ENCODE measurements around the gene TXNDC15. TPM values are rescaled to one million over a fixed set of nuclear protein-coding genes. Genes with fewer than 3 reads are reported as not detected.
"Not testable (repeated sequence)": the region's sequence is repeated elsewhere in the genome, so short reads cannot be mapped to it uniquely, and the experiment has no call there.

Gene TXNDC15
- total RNA-seq, 1 donor from 2014 or later: 20.8 TPM

DNA sequence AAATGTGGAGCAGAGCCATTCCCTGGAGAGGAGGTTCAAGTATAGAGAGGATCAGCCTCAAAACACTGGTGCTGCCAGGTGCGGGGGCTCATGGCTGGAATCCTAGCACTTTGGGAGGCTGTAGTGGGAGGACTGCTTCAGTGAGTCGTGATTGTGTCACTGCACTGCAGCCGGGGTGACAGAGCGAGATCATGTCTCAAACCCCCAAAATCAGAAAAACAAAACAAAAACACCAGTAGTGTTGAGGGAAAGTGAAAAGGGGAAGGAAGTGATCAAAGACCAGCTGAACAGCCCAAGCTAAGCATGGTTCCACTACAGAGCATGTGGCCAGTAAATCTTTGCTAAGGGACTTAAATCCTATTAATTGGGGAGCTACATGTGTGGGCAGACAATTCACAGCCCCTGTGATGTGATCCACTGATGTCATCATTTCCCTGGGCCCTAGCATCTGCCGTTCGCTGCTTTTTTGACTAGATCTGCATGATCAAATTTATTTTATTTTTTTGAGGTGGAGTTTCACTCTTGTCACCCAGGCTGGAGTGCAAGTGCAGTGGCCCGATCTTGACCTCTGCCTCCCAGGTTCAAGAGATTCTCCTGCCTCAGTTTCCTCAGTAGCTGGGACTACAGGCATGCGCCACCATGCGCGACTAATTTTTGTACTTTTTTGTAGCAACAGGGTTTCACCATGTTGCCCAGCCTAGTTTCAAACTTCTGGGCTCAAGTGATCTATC lies 28.1 kb downstream of the TXNDC15 start:
- no peaks in the 10 kb centered on the region for H3K36me3 ChIP-seq (ENCODE audit: control insufficient read depth, insufficient read depth, low read length)
- TF ChIP-seq CTCF (IDR thresholded peaks at IDR 0.05; ENCODE audit: insufficient read depth, low read length, poor library complexity, severe bottlenecking): no peak
- H3K27me3 ChIP-seq (ENCODE audit: control insufficient read depth, insufficient read depth, low read length): no peaks in the 10 kb centered on the region
- no peak overlapping the region for H3K4me3 ChIP-seq (ENCODE audit: low read depth, low read length)
- DNase-seq (ENCODE audit: low read depth): no peak

- TF ChIP-seq CTCF (IDR thresholded peaks at IDR 0.05; ENCODE audit: insufficient read depth, low read length, poor library complexity, severe bottlenecking): peak; percentile 78
- H3K4me3 ChIP-seq (ENCODE audit: low read depth, low read length): peak within 1 kb of the TSS; percentile 80
- no peaks in the 10 kb centered on the region for H3K27me3 ChIP-seq (ENCODE audit: control insufficient read depth, insufficient read depth, low read length)
- DNase-seq (ENCODE audit: low read depth): peak; percentile 45
- H3K36me3 ChIP-seq (ENCODE audit: control insufficient read depth, insufficient read depth, low read length): no peaks in the 10 kb centered on the region
These were observed 30.6 kb downstream of the TXNDC15 start, which contains the start of gene PCBD2 for GRCh38 chr5:134904610-134905245. Gene PCBD2, plus strand, starts transcription at chr5:134905131. Its CDS starts 9 bp downstream, at chr5:134905140.

- Histone ChIP-seq H3K36me3 (ENCODE audit: control insufficient read depth, insufficient read depth, low read length) (no peaks in the 10 kb centered on the region), H3K27me3 (ENCODE audit: control insufficient read depth, insufficient read depth, low read length) (no peaks in the 10 kb centered on the region), H3K4me3 (ENCODE audit: low read depth, low read length) (peak overlapping the region; percentile 80)
- DNase-seq (ENCODE audit: low read depth): peak; percentile 9
- TF ChIP-seq CTCF (IDR thresholded peaks at IDR 0.05; ENCODE audit: insufficient read depth, low read length, poor library complexity, severe bottlenecking): peak; percentile 61
These were observed 31.2 kb downstream of the TXNDC15 start for GRCh38 chr5:134905246-134905996.

DNA sequence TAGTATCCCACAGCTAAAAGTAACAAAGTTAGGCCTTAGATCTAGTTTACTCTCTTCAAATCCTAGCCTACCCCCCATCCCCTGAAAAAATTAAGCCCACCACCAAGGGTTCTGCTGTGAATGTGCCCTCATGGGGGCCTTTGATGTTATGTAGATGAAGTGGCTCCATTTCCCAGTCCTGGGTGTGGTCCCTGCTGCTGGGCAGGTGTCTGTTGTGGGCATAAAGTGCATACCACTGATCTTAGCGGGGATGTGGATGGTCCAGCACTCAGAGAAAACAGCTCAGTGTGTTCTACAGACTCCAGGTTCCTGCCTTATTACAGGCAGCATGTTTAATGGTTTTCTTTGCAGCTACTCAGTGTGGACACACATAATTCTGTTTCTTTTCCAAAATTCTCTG lies 32.6 kb downstream of the TXNDC15 start:
- Histone ChIP-seq H3K4me3 (ENCODE audit: low read depth, low read length) (no peak overlapping the region), H3K27me3 (ENCODE audit: control insufficient read depth, insufficient read depth, low read length) (no peaks in the 10 kb centered on the region), H3K36me3 (ENCODE audit: control insufficient read depth, insufficient read depth, low read length) (peaks cover 1% of the 10 kb centered on the region)
- TF ChIP-seq CTCF (IDR thresholded peaks at IDR 0.05; ENCODE audit: insufficient read depth, low read length, poor library complexity, severe bottlenecking): no peak
- DNase-seq (ENCODE audit: low read depth): no peak

GRCh38 chr5:134910752-134911151 lies 36.6 kb downstream of the TXNDC15 start:
- not testable (repeated sequence) for H3K36me3 ChIP-seq (ENCODE audit: control insufficient read depth, insufficient read depth, low read length); DNase-seq (ENCODE audit: low read depth); H3K4me3 ChIP-seq (ENCODE audit: low read depth, low read length); H3K27me3 ChIP-seq (ENCODE audit: control insufficient read depth, insufficient read depth, low read length)
